GM19372 (cell line): ENCODE measurements around the gene SFTPA2.
"Not testable (repeated sequence)": the region's sequence is repeated elsewhere in the genome, so short reads cannot be mapped to it uniquely, and the experiment has no call there.

Experiments used
- ATAC-seq: cut with Tn5 transposase; IDR thresholded peaks from one replicate; pipeline ENCODE4 v1.9.1; 2021; ENCODE audit warnings: mild to moderate bottlenecking, low read depth, moderate library complexity; ENCODE audit not compliant: unreplicated experiment

SFTPA2 gene

GRCh38 chr10:79516532-79517205 lies 43.5 kb downstream of the SFTPA2 start:
- not testable (repeated sequence) for ATAC-seq

GRCh38 chr10:79511891-79512583 lies 48.2 kb downstream of the SFTPA2 start, which contains the start of gene EIF5AL1:
EIF5AL1 (plus strand) TSS chr10:79512533; CDS start chr10:79512650, 117 bp downstream.
- not testable (repeated sequence) for ATAC-seq

DNA sequence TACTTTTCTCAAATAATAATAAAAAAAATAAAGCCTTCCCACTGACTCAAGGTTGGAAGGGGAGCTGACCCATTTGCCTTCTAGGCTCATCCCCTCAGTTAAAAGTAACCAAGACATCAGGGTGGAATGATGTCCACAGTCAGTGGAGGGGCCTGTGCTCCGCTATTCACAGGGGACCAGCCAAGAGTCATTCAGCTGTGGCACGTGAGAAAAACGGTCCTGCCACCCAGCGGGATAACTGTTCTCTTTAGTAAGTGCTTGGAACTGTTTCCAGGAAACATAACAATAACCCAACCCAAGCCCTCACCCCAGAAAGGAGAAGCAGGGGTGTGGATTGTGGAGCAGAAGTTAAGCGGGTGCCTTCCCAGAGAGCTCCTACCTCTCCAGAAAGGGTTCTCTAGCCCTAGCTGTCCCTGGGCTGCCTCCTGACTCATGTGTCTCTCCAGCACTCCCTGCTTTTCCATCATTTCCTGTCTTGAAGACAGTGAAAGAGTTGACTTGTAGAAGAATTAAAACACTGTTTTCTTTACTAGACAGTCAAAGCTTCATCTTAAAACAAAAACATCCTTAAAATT lies 50.2 kb downstream of the SFTPA2 start:
- ATAC-seq = not testable (repeated sequence)

DNA sequence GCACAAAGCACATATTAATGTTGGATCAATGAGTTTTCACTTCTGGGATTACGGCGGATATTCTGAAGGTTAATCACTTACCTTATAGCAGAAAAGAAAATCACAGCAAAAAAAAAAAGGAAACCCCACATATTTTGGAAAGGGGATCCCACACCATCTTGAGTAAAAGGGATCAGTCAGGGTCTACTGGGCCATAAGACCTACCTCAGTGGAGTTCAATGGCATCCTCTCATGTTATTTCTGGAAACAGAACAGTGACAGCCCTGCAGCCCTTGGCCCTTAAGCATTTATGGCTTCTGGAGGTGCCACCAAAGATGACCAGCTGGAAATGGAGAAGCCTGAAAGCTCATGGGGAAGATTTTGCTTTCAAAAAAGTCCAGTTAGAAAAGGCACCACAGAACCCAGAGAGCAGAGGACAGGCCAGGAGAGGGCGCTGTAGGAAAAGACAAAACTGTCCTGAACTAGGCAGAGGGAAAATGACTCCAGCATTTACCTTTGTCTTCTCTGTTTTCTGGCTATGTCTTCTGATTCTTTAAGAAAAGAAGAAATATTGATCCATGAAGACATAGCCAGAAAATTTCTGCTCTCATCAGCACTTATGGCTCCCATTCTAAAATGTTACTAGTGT lies 50.8 kb downstream of the SFTPA2 start:
- ATAC-seq = not testable (repeated sequence)

- ATAC-seq = not testable (repeated sequence)
Observed at GRCh38 chr10:79508245-79508644, 52.0 kb downstream of the SFTPA2 start.

DNA sequence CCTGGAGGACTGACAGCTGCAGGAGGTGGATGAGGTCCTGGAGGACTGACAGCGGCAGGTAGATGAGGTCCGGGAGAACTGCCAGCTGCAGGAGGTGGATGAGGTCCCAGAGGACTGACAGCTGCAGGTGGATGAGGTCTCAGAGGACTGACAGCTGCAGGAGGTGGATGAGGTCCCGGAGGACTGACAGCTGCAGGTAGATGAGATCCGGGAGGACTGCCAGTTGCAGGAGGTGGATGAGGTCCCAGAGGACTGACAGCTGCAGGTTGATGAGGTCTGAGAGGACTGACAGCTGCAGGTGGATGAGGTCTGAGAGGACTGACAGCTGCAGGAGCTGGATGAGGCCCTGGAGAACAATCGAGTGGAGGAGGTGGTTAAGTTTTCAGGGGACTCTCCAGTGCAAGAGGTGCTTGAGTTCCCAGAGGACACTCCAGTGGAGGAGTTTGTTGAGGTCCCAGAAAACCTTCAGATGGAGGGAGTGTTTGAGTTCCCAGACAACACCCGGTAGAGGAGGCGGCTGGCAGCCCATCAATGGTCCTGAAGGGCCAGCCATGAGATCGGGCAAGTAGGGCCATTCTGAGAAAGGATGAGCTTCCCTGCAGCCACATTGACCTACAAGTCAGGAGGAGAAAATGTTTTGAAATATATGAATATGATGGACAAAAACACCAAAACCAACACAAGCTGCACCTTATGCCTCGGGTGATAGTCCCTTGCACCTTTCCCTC lies 52.6 kb downstream of the SFTPA2 start:
- no peak for ATAC-seq
